Measurements from ENCODE around the gene DAZAP2.
A peak's percentile ranks its signal among the peaks of the same experiment; 100 is the strongest.
"Not testable (repeated sequence)": the region's sequence is repeated elsewhere in the genome, so short reads cannot be mapped to it uniquely, and the experiment has no call there.

DAZAP2 gene

DNA sequence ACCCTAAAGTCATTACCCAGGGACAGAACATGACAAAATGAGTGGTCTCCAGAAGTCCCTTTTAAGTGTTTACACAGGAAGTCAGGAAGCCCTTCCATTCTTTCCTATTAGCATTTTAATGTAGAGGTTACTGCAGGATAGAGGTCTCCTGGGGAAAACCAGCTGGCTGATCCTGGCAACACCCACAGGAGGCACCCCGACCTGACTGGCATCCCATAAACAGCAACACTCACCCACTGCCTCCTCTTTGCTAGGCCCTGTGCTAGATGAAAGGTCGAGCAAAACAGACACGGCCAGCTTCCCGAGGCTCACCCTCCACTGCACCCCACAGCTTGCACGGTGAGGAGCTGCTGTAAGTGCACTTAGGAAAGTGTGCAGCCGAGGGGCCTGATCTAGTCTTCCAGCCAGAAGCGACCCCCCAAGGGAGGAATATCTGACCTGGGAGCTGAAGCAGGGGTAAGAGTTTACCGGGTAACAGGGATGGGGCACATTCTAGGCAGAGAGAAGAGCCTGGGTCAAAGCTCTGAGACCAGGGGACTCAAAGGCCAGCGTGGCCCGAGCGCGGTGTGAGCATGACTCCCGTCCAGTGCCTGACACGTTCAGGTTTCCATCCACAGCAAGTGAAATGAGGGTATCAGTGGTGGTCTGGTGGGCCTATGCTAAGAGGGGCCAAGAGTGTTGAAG, 9.0 kb downstream of the DAZAP2 start:
- DNase-seq (ENCODE audit: low read depth in 2 of 2) = no peak

DNA sequence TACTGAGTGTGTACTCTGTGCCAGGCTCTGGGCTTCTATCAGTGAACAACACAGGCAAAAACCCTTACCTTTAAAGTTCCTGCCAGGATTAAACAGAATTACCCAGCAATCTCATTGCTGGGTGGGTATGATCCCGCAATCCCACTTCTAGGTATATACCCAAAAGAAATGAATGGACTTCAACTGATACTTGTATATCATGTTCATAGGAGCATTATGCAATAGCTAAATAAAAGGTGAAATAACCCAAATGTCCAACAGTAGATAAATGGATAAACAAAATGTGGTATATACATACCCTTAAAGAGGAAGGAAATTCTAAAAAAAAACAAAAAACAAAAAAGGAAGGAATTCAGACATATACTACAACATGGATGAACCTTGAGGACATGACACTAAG, 14.7 kb downstream of the DAZAP2 start:
- DNase-seq (ENCODE audit: low read depth in 2 of 2) = no peak

DNA sequence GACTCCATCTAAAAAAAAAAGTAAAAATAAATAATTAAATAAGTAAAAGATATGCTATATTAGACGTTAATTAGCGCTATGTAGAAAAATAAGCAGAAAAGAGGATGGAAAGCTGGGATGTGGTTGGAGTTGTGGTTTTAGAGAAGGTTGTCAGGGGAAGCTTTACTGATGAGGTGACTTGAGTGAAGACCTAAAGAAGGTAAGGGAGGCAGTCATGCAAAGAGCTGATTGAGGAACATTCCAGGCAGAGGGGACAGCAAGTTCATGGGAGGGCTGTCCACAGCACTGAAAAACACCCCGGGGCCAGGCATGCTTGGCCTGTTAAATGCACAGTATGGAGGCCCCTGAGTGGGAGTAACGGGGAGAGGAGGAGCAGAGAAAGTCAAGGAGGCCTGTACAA, 15.9 kb downstream of the DAZAP2 start:
- no peak for DNase-seq (ENCODE audit: low read depth in 2 of 2)

DNA sequence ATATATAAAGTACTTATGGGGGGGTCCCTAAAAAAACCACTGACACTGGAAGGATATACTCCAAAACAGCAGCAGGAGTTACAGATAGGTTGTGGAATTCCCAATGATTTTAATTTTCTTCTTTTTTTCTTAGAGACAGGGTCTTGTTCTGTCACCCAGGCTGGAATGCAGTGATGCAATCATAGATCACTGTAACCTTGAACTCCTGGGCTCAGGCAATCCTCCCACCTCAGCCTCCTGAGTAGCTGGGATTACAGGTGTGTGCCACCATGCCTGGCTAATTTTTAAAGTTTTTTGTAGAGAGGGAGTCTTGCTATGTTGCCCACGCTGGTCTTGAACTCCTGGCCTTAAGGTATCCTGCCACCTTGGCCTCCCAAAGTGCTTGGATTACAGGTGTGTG, 21.0 kb downstream of the DAZAP2 start:
- not testable (repeated sequence) for DNase-seq (ENCODE audit: low read depth in 2 of 2)

DNA sequence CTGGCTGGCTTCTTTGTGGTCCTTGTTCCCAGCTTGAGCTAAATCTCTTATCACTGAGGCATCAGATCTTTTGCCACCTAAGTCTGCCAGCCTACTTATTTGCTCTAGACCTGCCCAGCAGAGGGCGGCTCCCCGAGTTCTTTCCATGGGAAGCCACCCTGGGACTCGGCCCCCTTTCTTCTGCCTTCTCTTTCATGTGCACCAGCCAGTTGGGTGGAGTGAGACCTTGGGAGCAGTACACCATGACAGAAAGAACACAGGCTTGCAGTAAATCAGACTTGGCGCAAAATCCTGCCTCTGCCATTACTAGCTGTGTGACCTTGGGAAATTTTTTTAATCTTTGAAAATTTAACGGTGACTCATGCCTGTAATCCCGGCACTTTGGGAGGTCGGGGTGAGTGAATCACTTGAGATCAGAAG, 24.1 kb downstream of the DAZAP2 start:
- DNase-seq (ENCODE audit: low read depth in 2 of 2) = no peak

DNA sequence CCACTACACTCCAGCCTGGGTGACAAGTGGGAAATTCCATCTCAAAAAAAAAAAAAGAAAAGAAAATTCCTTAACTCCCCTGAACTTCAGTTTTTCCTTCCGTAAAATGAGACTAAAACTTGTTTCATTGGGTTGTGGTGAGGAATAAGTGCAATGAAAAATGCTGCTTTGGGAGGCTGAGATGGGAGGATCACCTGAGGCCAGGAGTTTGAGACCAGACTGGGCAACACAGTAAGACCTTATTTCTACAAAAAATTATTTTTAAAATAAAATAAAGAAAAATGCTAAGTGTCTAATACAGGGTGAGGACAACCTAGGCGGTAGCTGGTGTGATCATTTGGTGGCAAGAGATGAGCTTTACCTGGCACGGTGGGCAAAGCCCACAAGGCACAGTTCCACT, 24.7 kb downstream of the DAZAP2 start:
- DNase-seq (ENCODE audit: low read depth in 2 of 2) = no peak

DNA sequence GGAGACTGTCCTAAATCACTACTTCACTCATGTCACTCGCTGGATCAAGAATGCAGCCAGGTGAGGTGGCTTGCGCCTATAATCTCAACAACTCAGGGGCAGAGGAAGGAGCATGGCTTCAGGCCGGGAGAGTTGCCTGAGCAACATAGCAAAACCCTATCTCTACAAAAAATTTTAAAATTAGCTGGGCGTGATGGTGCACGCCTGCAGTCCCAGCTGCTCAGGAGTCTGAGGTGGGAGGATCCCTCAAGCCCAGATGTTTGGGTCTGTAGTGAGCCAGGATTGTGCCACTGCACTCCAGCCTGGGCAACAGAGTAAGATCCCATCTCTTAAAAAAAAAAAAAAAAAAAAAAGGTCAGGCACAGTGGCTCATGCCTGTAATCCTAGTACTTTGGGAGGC, 25.7 kb downstream of the DAZAP2 start:
- DNase-seq (ENCODE audit: low read depth in 2 of 2) = no peak

DNA sequence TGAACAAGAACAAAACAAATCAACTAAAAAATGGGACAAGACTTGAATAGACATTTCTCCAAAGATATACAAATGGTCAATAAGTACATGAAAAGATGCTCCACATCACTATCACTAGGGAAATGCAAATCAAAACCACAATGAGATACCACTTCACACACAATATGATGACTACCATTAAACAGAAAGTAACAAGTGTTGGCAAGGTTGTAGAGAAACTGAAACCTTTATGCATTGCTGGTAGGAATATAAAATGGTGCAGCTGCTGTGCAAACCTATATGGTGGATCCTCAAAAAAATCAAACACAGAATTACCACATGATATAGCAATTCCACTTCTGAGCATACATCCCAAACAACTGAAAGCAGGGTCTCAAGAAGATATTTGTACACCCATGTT, 26.4 kb downstream of the DAZAP2 start:
- DNase-seq (ENCODE audit: low read depth in 2 of 2) = no peak

DNA sequence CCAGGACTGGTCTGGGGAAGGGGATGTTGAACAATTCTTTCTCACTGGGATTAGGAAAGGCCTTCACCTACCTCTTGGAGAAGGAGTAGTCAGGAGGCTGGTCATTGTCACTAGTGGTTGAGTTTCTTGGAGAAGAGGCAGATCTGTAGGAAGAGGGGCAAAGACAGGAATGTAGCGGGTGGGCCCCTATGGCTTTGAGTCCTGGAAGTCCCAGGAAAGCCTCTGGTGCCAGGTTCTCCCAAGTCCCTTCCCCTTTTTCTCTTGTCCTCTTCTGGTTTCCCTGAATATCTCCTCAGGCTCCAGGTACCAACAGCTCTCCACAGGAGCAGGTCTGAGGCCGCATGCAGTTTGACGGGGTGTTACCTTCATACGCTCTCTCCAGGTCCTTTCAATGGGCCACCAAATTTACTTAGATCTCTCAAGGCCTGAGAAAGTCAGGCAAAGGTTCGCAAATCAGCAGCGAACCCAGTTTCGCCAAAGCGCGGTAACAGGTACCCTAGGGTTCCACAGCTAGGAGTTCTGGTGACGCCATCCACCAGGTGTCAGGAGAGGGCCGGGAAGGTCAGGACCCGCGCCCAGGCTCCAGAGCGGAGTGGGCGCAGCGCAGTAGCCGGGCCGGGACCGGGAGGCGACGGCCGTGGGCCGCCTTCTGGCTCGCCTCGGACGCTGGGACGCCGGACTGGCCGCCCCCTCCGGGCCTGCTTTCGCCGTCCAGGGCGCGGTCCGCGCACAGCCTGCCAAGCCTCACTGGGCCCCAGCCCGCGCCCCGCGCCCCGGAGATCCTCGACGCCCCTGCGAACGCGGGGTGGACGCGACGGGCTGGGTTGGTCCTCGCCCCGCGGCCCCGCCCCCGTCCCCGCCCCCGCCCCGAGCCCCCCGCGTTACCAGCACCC, 30.8 kb downstream of the DAZAP2 start:
- DNase-seq (ENCODE audit: low read depth in 2 of 2) = peak in 1 of 2 donors; percentile 14

DNA sequence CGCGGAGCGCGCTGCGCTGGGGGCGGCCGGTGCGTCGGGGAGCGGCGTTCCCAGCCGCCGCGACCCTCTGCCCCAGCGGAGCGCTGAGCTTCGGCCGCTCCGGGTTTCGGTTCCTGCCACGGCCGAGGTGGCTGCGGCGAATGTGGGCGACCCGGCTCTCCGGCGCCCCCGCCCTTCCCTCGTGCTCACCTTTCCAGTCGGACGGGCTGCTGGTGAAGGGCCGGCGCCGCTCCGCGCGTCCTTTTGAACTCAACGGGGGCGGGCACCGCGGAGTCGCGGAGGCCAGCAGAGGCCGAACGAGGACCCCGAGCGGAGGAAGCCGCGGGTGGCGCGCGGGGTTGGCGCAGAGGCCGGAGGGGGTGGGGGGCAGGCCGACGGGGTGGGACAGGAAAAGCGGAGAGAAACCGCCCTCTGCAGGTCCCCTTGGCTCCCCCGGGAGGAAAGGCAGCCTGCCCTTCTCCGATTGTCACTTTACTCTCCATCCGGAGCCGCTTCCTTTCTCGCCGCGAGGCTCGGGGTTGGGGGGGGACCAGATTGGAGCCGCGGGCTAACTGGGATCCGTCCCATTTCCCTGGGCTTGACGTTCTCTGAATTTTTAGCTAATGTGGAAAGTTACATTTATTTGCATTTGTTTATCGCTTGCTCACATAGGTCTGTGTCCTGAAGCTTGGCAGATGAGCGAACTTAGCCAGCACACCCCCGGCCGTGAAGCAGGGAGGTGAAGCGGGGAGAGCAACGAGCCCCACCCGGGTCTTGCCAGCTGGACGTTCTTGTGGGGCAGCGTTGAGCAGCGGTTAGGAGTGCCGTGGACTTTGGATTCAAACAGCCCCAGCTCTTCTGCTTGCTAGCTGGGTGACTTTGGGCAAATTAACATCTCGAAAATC, 31.7 kb downstream of the DAZAP2 start, which contains the start of gene SMAGP:
SMAGP (minus strand) TSS at position 349 of the 884 bp plus-strand sequence. CDS start 1,137 bp downstream, outside the sequence.
- peak; percentile 4 to 32 for DNase-seq (ENCODE audit: low read depth in 2 of 2)

DNA sequence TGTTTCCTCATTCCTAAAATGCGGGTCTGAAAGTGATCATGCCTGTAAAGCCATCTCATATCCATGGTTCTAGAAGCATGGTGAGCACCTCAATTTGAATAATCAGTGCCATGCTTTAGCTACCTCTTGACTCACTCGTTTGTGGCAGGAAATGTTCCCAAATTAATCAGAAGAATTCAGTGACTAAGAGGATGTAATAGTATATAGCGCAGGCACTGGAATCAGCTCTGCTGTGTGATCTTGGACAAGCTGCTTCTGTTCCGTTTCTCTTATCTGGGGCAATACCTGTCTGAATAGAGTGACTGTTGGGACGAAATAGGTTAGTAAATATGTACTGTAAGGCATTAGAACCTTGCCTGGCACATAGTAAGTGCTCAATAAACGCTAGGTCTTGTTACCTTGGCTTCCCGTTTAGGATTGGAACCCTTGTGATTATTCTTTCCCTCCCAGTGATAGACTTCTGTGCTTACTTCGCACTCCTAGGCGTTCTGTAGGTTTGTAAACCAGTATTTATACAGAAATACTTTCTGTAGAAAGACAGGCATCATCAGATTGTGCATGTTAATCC, 32.4 kb downstream of the DAZAP2 start:
- DNase-seq (ENCODE audit: low read depth in 2 of 2) = no peak

DNA sequence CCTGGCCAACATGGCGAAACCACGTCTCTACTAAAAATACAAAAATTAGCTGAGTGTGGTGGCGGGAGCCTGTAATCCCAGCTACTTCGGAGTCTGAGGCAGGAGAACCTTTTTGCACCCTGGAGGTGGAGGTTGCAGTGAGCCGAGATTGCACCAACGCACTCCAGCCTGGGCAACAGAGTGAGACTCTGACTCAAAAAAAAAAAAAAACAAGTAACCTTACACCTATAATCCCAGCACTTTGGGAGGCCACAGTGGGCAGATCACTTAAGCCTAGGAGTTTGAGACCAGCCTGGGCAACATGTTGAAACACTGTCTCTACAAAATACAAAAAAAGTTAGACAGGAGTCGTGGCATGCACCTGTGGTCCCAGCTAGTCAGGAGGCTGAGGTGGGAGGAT, 34.2 kb downstream of the DAZAP2 start:
- DNase-seq (ENCODE audit: low read depth in 2 of 2) = not testable (repeated sequence)

DNA sequence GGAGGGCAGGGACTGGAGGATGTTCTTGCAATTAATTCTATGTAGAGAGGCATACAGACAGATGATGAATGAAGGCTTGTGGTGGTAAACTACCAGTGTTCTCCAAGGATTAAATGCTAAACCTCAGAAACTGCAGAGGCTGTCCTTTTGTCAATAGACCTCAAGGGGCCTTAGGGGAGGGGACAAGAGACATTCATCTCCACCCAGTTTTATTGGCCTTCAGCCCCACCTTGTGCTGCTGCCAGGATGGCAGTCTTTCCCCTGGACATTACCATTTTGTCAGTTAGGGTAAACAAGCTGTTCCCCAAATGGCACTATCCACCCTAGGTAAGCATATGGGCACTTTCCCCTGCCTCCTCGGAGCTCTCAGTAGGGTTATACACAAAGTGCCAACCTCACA, 36.5 kb downstream of the DAZAP2 start:
- no peak for DNase-seq (ENCODE audit: low read depth in 2 of 2)

DNA sequence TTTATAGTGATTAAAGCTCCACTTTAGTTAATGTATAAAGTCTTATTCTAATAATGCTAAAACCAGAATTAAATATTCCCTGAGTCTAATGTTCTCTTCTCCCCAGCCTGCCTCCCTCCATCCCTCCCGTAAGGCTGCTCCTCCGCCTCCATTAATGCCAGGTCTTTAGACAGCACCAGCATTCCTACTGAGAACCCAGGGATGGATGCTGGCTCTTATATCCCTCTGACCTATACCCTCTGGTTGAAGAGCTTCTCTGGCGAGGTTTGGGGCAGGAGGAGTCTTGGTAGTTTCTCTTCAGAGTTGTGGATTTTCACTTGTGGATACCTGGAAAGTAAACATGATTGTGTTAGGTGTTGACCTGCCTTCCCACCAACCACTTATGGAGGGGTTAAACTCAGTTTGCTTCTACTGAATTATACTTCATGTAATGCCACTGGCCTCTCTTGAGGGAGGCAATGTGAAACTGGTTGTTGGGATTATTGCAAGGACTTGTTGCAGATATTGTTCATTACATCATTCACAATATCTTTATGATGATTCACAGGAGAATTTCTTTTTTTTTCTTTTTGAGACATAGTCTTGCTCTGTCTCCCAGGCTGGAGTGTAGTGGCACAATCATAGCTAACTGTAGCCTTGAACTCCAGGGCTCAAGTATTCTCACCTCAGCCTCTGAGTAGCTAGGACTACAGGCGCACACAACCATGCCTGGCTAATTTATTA, 42.7 kb downstream of the DAZAP2 start:
- DNase-seq (ENCODE audit: low read depth in 2 of 2) = no peak

DNA sequence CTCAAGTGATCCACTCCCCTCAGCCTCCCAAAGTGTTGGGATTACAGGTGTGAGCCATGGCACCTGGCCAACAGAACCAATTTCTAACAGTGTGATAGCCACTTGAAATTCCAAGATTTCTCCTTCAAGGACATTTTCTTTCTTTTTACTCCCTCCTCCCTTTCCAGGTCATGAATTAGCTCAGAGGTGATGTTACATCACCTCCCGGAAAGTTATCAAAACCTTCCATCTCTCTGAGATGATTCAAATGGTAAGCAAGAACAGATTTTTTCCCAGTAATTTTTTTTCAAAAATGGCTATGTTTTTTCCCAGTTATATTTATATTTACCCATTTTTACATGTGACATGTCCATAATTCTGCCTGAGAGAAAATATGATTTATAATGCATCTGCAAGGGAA, 47.2 kb downstream of the DAZAP2 start:
- no peak for DNase-seq (ENCODE audit: low read depth in 2 of 2)

DNA sequence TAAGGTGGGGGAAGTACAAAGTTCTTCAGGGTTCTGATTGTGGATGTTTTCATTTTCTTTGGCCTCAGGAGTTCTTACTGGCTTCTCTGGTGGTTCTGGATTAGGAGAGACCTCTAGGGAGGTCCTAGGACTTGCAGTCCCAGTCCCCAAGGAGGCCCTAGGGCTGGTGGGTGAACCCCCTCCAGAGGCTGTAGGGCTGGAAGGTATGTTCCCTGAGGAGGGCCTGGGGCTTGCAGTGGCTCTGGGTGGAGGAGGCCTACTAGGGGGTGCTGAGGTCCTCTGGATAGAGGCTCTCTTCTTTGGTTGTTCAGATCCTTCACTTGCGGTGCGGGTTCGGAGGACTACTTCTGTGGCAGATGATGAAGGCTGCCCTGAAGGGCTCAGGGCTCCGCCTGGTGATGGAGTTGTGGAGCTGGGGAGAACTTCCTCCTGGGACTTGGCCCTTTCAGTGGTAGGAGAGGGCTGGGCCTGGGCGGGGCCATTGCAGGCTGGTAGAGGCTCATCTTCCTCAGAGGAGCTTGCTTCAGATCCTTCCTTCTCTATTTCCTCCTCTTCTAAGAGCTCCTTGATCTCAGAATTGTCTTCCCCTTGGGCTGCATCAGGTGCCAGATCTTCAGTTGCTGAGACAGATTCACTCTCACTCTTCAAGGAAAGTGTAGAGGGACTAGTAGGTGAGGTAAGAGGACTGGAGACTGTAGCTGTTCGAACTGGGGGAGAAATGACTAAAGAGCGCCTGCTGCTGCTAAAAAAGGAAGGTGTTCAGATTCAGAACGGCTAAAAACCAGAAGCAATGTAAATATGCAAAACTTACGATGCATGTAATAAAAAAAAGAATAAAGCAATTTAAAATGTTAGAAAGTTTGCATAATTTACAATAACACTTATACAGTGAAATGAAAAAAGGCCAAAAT, 53.2 kb downstream of the DAZAP2 start:
- not testable (repeated sequence) for DNase-seq (ENCODE audit: low read depth in 2 of 2)

All from stimulated activated CD8-positive, alpha-beta memory T cell treated with anti-CD3 and anti-CD28 coated beads, Interleukin-15, amount 100 ng/mL, for 4 hours (primary cell).